Measurements from ENCODE around the gene C2orf72.

The C2orf72 gene

GRCh38 chr2:231028889-231029288 lies 8.4 kb upstream of the C2orf72 start:
- Mint-ChIP-seq H3K4me3 (no peak overlapping the region), H3K9me3 (no peaks in the 10 kb centered on the region), H3K4me1 (no peaks in the 10 kb centered on the region), H3K27me3 (peaks cover 40% of the 10 kb centered on the region), H3K27ac (no peak overlapping the region), H3K36me3 (no peaks in the 10 kb centered on the region)
- no peak for DNase-seq
- CTCF ChIA-PET, result interaction anchor here (1.4 kb wide), 1 partner anchor 22 kb away, joined by 3 read pairs; no protein-coding TSS in a partner anchor

GRCh38 chr2:231029563-231029962 lies 7.8 kb upstream of the C2orf72 start:
- CTCF ChIA-PET, result interaction anchor here (1.1 to 1.4 kb wide), 2 partner anchors 18 to 21 kb away, joined by 3 read pairs; no protein-coding TSS in a partner anchor
- Mint-ChIP-seq H3K27me3 (peaks cover 45% of the 10 kb centered on the region), H3K27ac (no peak overlapping the region), H3K36me3 (no peaks in the 10 kb centered on the region), H3K4me3 (no peak overlapping the region), H3K4me1 (no peaks in the 10 kb centered on the region), H3K9me3 (no peaks in the 10 kb centered on the region)
- DNase-seq, result no peak

DNA sequence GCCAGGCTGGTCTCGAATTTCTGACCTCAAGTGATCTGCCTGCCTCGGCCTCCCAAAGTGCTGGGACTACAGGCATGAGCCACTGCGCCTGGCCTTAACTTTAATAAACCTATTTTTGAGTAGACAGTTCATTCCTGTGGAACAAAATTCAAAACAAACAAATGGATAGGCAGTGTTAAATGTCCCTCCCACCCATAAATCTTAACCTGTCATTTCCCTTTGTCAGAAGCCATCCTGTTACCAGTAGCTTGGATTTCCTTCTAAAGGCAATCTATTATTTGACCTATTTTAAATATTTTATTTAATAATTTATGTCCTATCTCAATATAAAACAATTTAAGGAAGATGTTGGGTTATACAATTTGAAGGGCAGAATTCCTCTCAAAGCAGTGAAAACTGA lies 6.6 kb upstream of the C2orf72 start:
- Mint-ChIP-seq H3K36me3 (no peaks in the 10 kb centered on the region), H3K27ac (no peak overlapping the region), H3K9me3 (no peaks in the 10 kb centered on the region), H3K4me3 (no peak overlapping the region), H3K27me3 (peaks cover 55% of the 10 kb centered on the region), H3K4me1 (no peaks in the 10 kb centered on the region)
- DNase-seq, result no peak
- CTCF ChIA-PET, result interaction anchor here (1.1 kb wide), 1 partner anchor 17 kb away, joined by 3 read pairs; no protein-coding TSS in a partner anchor

DNA sequence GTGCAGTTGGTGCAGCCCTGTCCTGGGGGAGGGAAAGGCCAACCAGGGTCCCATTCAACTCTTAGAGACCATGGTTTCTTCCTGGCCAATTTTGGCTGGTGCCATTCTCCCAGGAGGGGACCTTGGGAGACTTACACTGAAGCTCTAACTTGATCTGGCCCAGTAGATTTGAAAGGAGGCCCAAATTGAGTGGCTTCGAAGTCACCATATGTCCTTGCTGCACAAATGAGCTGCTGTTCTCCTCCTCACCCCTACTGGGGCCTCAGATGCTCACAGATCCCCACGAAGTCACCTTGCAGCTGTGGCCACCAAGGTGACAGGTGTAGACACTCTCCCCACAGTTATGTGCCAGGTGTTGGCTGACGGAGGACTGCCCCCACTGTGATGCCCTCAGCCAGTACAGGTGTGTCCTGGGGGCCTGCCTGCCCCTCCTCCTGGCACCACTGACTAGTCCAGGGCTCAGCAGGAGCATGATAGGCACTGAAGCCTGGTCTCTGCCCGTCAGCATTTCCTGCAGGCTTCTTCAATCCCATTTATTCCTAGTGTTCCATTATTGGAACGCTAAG lies 4.7 kb upstream of the C2orf72 start:
- CTCF ChIA-PET, result no interaction called here
- H3K36me3 Mint-ChIP-seq, result no peaks in the 10 kb centered on the region
- peaks cover 66% of the 10 kb centered on the region for H3K27me3 Mint-ChIP-seq
- no peaks in the 10 kb centered on the region for H3K9me3 Mint-ChIP-seq
- no peak overlapping the region for H3K27ac Mint-ChIP-seq
- no peak for DNase-seq
- H3K4me1 Mint-ChIP-seq, result peaks cover 2% of the 10 kb centered on the region
- H3K4me3 Mint-ChIP-seq, result no peak overlapping the region

- H3K4me3 Mint-ChIP-seq, result no peak overlapping the region
- peaks cover 65% of the 10 kb centered on the region for H3K27me3 Mint-ChIP-seq
- DNase-seq, result no peak
- no peaks in the 10 kb centered on the region for H3K36me3 Mint-ChIP-seq
- no peak overlapping the region for H3K27ac Mint-ChIP-seq
- CTCF ChIA-PET, result no interaction called here
- H3K4me1 Mint-ChIP-seq, result peaks cover 2% of the 10 kb centered on the region
- H3K9me3 Mint-ChIP-seq, result no peaks in the 10 kb centered on the region
Observed at GRCh38 chr2:231033147-231034132, 3.9 kb upstream of the C2orf72 start.

- Mint-ChIP-seq H3K9me3 (no peaks in the 10 kb centered on the region), H3K27me3 (peaks cover 74% of the 10 kb centered on the region), H3K4me1 (peaks cover 2% of the 10 kb centered on the region), H3K4me3 (no peak overlapping the region), H3K36me3 (no peaks in the 10 kb centered on the region), H3K27ac (no peak overlapping the region)
- no peak for DNase-seq
- CTCF ChIA-PET, result no interaction called here
Observed at GRCh38 chr2:231034291-231034882, 2.9 kb upstream of the C2orf72 start.

GRCh38 chr2:231036131-231036530 lies 1.2 kb upstream of the C2orf72 start:
- peaks cover 84% of the 10 kb centered on the region for H3K27me3 Mint-ChIP-seq
- no peak overlapping the region for H3K27ac Mint-ChIP-seq

GRCh38 chr2:231036578-231037106 lies 681 bp upstream of the C2orf72 start:
- CTCF ChIA-PET, result interaction anchor here (1.0 to 1.5 kb wide), 2 partner anchors 16 to 212 kb away, joined by 3 to 5 read pairs; no protein-coding TSS in a partner anchor
- DNase-seq, result no peak
- peak overlapping the region; percentile 4 for H3K4me3 Mint-ChIP-seq
- H3K4me1 Mint-ChIP-seq, result peaks cover 2% of the 10 kb centered on the region
- H3K27ac Mint-ChIP-seq, result no peak overlapping the region
- no peaks in the 10 kb centered on the region for H3K36me3 Mint-ChIP-seq
- peaks cover 87% of the 10 kb centered on the region for H3K27me3 Mint-ChIP-seq
- H3K9me3 Mint-ChIP-seq, result no peaks in the 10 kb centered on the region

More at GRCh38 chr2:231036131-231036530, 1.2 kb upstream of the C2orf72 start:
- Mint-ChIP-seq H3K9me3 (no peaks in the 10 kb centered on the region), H3K36me3 (no peaks in the 10 kb centered on the region), H3K4me1 (peaks cover 2% of the 10 kb centered on the region), H3K4me3 (no peak overlapping the region)
- DNase-seq, result no peak
- CTCF ChIA-PET, result interaction anchor here (1.0 to 1.5 kb wide), 2 partner anchors 16 to 212 kb away, joined by 3 to 5 read pairs; no protein-coding TSS in a partner anchor

DNA sequence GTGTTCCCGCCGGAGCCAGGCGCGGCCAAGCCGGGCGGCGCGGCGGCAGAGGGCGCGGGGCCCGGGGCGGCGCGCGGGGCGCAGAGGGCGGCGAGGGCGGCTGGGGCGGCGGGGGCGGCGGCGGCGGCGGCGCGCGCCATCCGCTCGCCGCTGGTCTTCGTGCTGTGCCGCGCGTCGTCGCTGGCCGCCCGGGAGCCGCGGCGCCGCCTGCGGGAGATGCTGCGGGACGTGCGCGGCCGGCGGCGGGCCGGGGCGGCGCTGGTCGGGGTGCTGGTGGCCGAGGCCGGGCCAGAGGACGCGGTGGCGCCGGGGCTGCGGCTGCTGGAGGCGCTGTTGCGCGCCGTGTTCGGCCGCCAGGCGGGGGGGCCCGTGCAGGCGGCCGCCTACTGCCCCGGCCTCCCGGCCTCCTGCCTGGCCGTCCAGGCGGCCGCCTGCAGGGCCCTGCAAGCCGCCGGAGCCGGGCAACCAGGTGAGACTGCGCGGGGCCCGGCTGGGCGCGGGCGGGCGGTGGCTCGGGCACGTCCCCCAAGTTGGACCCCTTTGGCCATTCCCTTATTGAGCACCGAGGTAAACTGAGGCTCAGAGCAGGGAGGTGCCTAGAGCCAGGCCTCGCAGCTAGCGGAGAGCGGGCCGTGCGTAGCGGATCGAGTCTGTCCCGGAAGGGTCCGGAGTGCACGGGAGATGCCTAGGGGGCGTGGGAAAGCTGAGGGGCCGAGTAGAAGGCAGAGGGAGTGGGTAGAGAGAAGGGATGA lies 584 bp downstream of the C2orf72 start:
- H3K9me3 Mint-ChIP-seq, result no peaks in the 10 kb centered on the region
- DNase-seq, result no peak
- peaks cover 84% of the 10 kb centered on the region for H3K27me3 Mint-ChIP-seq
- no peaks in the 10 kb centered on the region for H3K36me3 Mint-ChIP-seq
- H3K4me3 Mint-ChIP-seq, result peak overlapping the region; percentile 22
- CTCF ChIA-PET, result interaction anchor here (2.8 kb wide), 1 partner anchor 15 kb away, joined by 9 read pairs; no protein-coding TSS in a partner anchor
- H3K4me1 Mint-ChIP-seq, result peaks cover 2% of the 10 kb centered on the region
- no peak overlapping the region for H3K27ac Mint-ChIP-seq

GRCh38 chr2:231038483-231039293 lies 1.4 kb downstream of the C2orf72 start:
- peak overlapping the region; percentile 22 for H3K4me3 Mint-ChIP-seq
- CTCF ChIA-PET, result interaction anchor here (2.8 kb wide), 1 partner anchor 15 kb away, joined by 9 read pairs; no protein-coding TSS in a partner anchor
- no peaks in the 10 kb centered on the region for H3K36me3 Mint-ChIP-seq
- no peaks in the 10 kb centered on the region for H3K9me3 Mint-ChIP-seq
- peaks cover 2% of the 10 kb centered on the region for H3K4me1 Mint-ChIP-seq
- H3K27me3 Mint-ChIP-seq, result peaks cover 79% of the 10 kb centered on the region
- H3K27ac Mint-ChIP-seq, result no peak overlapping the region
- DNase-seq, result no peak

- Mint-ChIP-seq H3K27ac (no peak overlapping the region), H3K36me3 (no peaks in the 10 kb centered on the region), H3K9me3 (no peaks in the 10 kb centered on the region), H3K27me3 (peaks cover 74% of the 10 kb centered on the region), H3K4me3 (no peak overlapping the region), H3K4me1 (peaks cover 2% of the 10 kb centered on the region)
- no peak for DNase-seq
- CTCF ChIA-PET, result interaction anchor here (2.8 kb wide), 1 partner anchor 14 kb away, joined by 9 read pairs; no protein-coding TSS in a partner anchor
Observed at GRCh38 chr2:231039294-231039664, 2.0 kb downstream of the C2orf72 start.

GRCh38 chr2:231039821-231040364 lies 2.6 kb downstream of the C2orf72 start:
- Mint-ChIP-seq H3K27me3 (peaks cover 68% of the 10 kb centered on the region), H3K4me3 (no peak overlapping the region), H3K36me3 (no peaks in the 10 kb centered on the region), H3K4me1 (peaks cover 2% of the 10 kb centered on the region), H3K27ac (no peak overlapping the region), H3K9me3 (no peaks in the 10 kb centered on the region)
- CTCF ChIA-PET, result interaction anchor here (2.8 kb wide), 1 partner anchor 13 kb away, joined by 9 read pairs; no protein-coding TSS in a partner anchor
- DNase-seq, result no peak
